GM12878 (cell line): ENCODE measurements around the gene SYTL4. TPM values are rescaled to one million over a fixed set of nuclear protein-coding genes. Genes with fewer than 3 reads are reported as not detected.

Experiments used
- ATAC-seq: fragments of 200-7000 bp; cut with Tn5 transposase; 3 replicates; pipeline ENCODE4 v1.9.1; 2020; ENCODE audit warnings: mild to moderate bottlenecking, moderate library complexity
- BruUV-seq: library from RNA; stranded (reverse); fragments of 400-500 nt; replicated peaks from 2 replicates; lab custom pipeline; 2021; lab: Mats Ljungman, UMichigan
- CTCF ChIA-PET: fragments of 300-600 bp; sonication (Branson Sonifier 250); formaldehyde crosslinking; extraction: SDS; loops from one replicate; lab custom pipeline; 2021; ENCODE audit warnings: inconsistent platforms; lab: Yijun Ruan, JAX
- POLR2A ChIA-PET: fragments of 350-600 bp; formaldehyde crosslinking; extraction: SDS; loops from one replicate; lab custom pipeline; 2021; ENCODE audit warnings: inconsistent platforms; lab: Charles Lee
- RAD21 ChIA-PET: fragments of 300-600 bp; sonication (Branson Sonifier 250); formaldehyde crosslinking; loops from one replicate; lab custom pipeline; 2023; ENCODE audit warnings: antibody characterized with exemption; ENCODE audit not compliant: unreplicated experiment; lab: Charles Lee
- SMC1A ChIA-PET: fragments of 300-600 bp; sonication (Branson Sonifier 250); formaldehyde crosslinking; loops from one replicate; lab custom pipeline; 2023; ENCODE audit not compliant: unreplicated experiment, uncharacterized antibody; lab: Charles Lee
- DNase-seq: peaks from one replicate; pipeline ENCODE4 v3.0.0-alpha.2; 2011; ENCODE audit warnings: low read depth, low spot score
- FAIRE-seq: peaks from 3 replicates; lab custom pipeline; 2011; peaks lifted over from hg19 to GRCh38; lab: Jason Lieb, UNC
- H2AFZ ChIP-seq: 2 replicates; pipeline ENCODE4 v1.6.0; 2011; ENCODE audit warnings: low read depth, low read length, control low read depth; ENCODE audit not compliant: control insufficient read depth
- H3K27ac ChIP-seq: 2 replicates; pipeline ENCODE4 v1.5.1; 2011; ENCODE audit warnings: control low read depth; ENCODE audit not compliant: control insufficient read depth, insufficient read depth
- H3K27me3 ChIP-seq, 2 experiments: replicated peaks in 1 of 2; 2 replicates each; pipeline versions ENCODE4 v1.6.0 to v1.6.1; 2011; ENCODE audit warnings: low read length in 1 of 2; ENCODE audit not compliant: control insufficient read depth in 2 of 2, insufficient read depth in 2 of 2
- H3K36me3 ChIP-seq, 2 experiments: 2 replicates each; pipeline ENCODE4 v1.5.1; 2011; ENCODE audit warnings: low read length in 1 of 2; ENCODE audit not compliant: control insufficient read depth in 2 of 2, insufficient read depth in 2 of 2
- H3K4me1 ChIP-seq: 2 replicates; pipeline ENCODE4 v1.6.1; 2011; ENCODE audit warnings: mild to moderate bottlenecking, low read length, moderate library complexity, mixed read lengths; ENCODE audit not compliant: control insufficient read depth, insufficient read depth
- H3K4me2 ChIP-seq: 2 replicates; pipeline ENCODE4 v1.6.0; 2011; ENCODE audit warnings: control low read depth; ENCODE audit not compliant: control insufficient read depth, insufficient read depth
- H3K4me3 ChIP-seq: fragments of 200-600 bp; sonication (generic); 2 replicates; pipeline ENCODE4 v1.5.1; 2016
- H3K79me2 ChIP-seq: 2 replicates; pipeline ENCODE4 v1.6.0; 2011; ENCODE audit warnings: low read length; ENCODE audit not compliant: control insufficient read depth, insufficient read depth
- H3K9ac ChIP-seq: 2 replicates; pipeline ENCODE4 v1.8.0; 2011; ENCODE audit warnings: low read length, control low read depth, mixed read lengths; ENCODE audit not compliant: control insufficient read depth, insufficient read depth
- H3K9me3 ChIP-seq: replicated peaks from 3 replicates; pipeline ENCODE4 v1.5.1; 2011; ENCODE audit warnings: mild to moderate bottlenecking, low read length; ENCODE audit not compliant: control insufficient read depth, insufficient read depth
- H4K20me1 ChIP-seq: 2 replicates; pipeline ENCODE4 v1.6.0; 2011; ENCODE audit not compliant: control insufficient read depth, insufficient read depth
- CEBPB ChIP-seq, 2 experiments: fragments of 150-350 bp in 1 of 2; IDR thresholded peaks; 2 replicates each; pipeline ENCODE4 v1.6.1; 2012 to 2014; ENCODE audit warnings: low read depth in 2 of 2, low read length in 2 of 2, borderline replicate concordance in 1 of 2, inconsistent platforms in 1 of 2
- CREM ChIP-seq: IDR thresholded peaks from 2 replicates; pipeline ENCODE4 v1.6.1; 2014; ENCODE audit warnings: antibody characterized with exemption, low read depth
- ESRRA ChIP-seq: IDR thresholded peaks from 2 replicates; pipeline ENCODE4 v1.6.1; 2012; ENCODE audit warnings: mild to moderate bottlenecking, low read length, improper control_type of control experiment
- IKZF2 ChIP-seq, 2 experiments: fragments of 450-650 bp; IDR thresholded peaks; 2 replicates each; pipeline ENCODE4 v1.6.1; 2017; ENCODE audit warnings: mild to moderate bottlenecking in 2 of 2, moderate library complexity in 2 of 2
- MYC ChIP-seq: IDR thresholded peaks from 2 replicates; pipeline ENCODE4 v1.6.1; 2011; ENCODE audit warnings: mild to moderate bottlenecking, low read length, moderate library complexity, inconsistent platforms; ENCODE audit not compliant: insufficient read depth, insufficient replicate concordance, insufficient read length, severe bottlenecking
- NFYA ChIP-seq: IDR thresholded peaks from 2 replicates; pipeline ENCODE4 v1.6.1; 2011; ENCODE audit warnings: low read depth, mild to moderate bottlenecking, low read length, improper control_type of control experiment, borderline replicate concordance
- PML ChIP-seq: IDR thresholded peaks from 2 replicates; pipeline ENCODE4 v1.6.1; 2012; ENCODE audit warnings: low read length, inconsistent platforms
- REST ChIP-seq: IDR thresholded peaks from 2 replicates; pipeline ENCODE4 v1.6.1; 2012; ENCODE audit warnings: mild to moderate bottlenecking, low read depth, low read length
- SIX5 ChIP-seq: IDR thresholded peaks from 2 replicates; pipeline ENCODE4 v1.6.1; 2011; ENCODE audit warnings: mild to moderate bottlenecking, low read depth, low read length, moderate library complexity; ENCODE audit not compliant: severe bottlenecking
- USF2 ChIP-seq: IDR thresholded peaks from 2 replicates; pipeline ENCODE4 v1.6.1; 2011; ENCODE audit warnings: low read depth, low read length, improper control_type of control experiment, borderline replicate concordance
- WGBS: methylation state at CpG from one replicate; pipeline ENCODE4 v1.1.6; 2016; ENCODE audit warnings: low lambda C conversion rate; ENCODE audit not compliant: insufficient replicate concordance, insufficient coverage; ENCODE audit errors: missing lambda C conversion rate; 5-methylcytosine and 5-hydroxymethylcytosine counted together
- in situ Hi-C: fragments of 300-500 bp; cut with MboI; formaldehyde crosslinking; loops from 9 replicates; pipeline ENCODE4 v1.14.3; 2018; ENCODE audit warnings: mixed read lengths
- intact Hi-C: fragments of 100-400 bp; cut with micrococcal nuclease; formaldehyde crosslinking; loops from one replicate; pipeline ENCODE4 v1.14.2; 2022; ENCODE audit not compliant: unreplicated experiment
- polyA plus RNA-seq, 11 experiments: library from polyadenylated mRNA; depleted of rRNA in 4 of 11; unstranded in 6 of 11; stranded (reverse) in 5 of 11; fragments of >200 nt; fragmentation: Nextera tagmentation in 4 of 11; fragmentation: Illumina TruSeq in 1 of 11; extraction: Ambion mirVana in 4 of 11; extraction: Trizol in 1 of 11; gene quantifications; 1 replicate in 1 of 11; 2 replicates in 10 of 11; pipeline versions ENCODE4 v1.2.1 to v1.2.3, GENCODE V29; 2011 to 2016; ENCODE audit warnings: inconsistent platforms in 2 of 11, missing spikeins in 2 of 11, low read depth in 1 of 11
- total RNA-seq, 4 experiments: library from RNA; depleted of rRNA in 3 of 4; stranded (reverse); fragments of >200 nt in 3 of 4; fragmentation: Illumina TruSeq in 1 of 4; extraction: Trizol in 1 of 4; gene quantifications; 2 replicates each; pipeline versions ENCODE4 v1.2.1 to v1.2.3, GENCODE V29; 2013 to 2021

SYTL4 gene
- total and polyA plus RNA-seq, 10 of the 15 experiments (the other 5 are each of a cell fraction or from before 2014, with no cell fraction given) = 0.07 to 0.74 (median 0.19) TPM; not detected in 2

- TF ChIP-seq NFYA (no peak), MYC (no peak)
Observed at GRCh38 chrX:100721328-100721727, 10.6 kb downstream of the SYTL4 start (continued).

DNA sequence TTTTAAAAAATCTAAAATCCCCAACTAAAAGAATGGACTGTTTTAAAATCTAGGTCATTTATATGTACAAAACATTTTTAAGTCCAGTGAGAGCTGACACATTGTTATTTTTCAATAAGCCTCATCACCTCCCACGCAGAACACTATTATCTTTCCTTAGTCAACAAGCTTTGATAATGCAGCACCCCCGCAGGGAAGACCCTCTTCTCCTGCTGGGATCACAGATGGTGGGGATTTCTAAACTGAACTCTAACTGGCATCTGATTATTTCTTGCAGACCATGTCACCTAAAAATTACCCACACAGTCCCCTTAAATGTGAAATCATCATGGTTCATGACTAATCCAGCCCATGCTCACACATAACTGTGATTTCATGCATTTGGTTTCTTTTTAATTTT lies 11.6 kb downstream of the SYTL4 start:
- Histone ChIP-seq H2AFZ (no peak overlapping the region), H3K27me3 (no peaks in the 10 kb centered on the region), H3K36me3 (no peaks in the 10 kb centered on the region), H3K4me3 (no peak overlapping the region), H3K9me3 (no peaks in the 10 kb centered on the region), H3K4me1 (no peaks in the 10 kb centered on the region)
- POLR2A ChIA-PET = no interaction called here
- 28% methylated on average over 2 of the region's 2 CpGs for WGBS
- no peak for FAIRE-seq
- SMC1A ChIA-PET = interaction anchor here (0.6 to 0.8 kb wide), 2 partner anchors 10 to 81 kb away, joined by 3 read pairs; no protein-coding TSS in a partner anchor
- RAD21 ChIA-PET = no interaction called here
- DNase-seq = no peak
- no peak for TF ChIP-seq MYC
- no peak for TF ChIP-seq USF2
- TF ChIP-seq REST = no peak
- no peak for TF ChIP-seq CREM
- no peak for TF ChIP-seq SIX5
- TF ChIP-seq PML = no peak
- TF ChIP-seq IKZF2 (IDR thresholded peaks at IDR 0.05) = no peak
- TF ChIP-seq ESRRA = no peak
- TF ChIP-seq CEBPB (IDR thresholded peaks at IDR 0.05; ENCODE audit: borderline replicate concordance in 1 of 2, low read depth in 2 of 2, low read length in 2 of 2) = no peak
- TF ChIP-seq, all 136 proteins: peak for 0
- no TSS peak for BruUV-seq
- ATAC-seq = no peak
- H4K20me1 ChIP-seq = no peaks in the 10 kb centered on the region
- no peak overlapping the region for H3K4me2 ChIP-seq
- H3K79me2 ChIP-seq = no peaks in the 10 kb centered on the region
- no peak overlapping the region for H3K9ac ChIP-seq
- H3K27ac ChIP-seq = no peak overlapping the region
- CTCF ChIA-PET = no interaction called here
- intact Hi-C loops = no loop called here
- in situ Hi-C loops = no loop called here
